Stomach (tissue), 4 donors: ENCODE results near the gene ARHGEF2.

Source experiments
- CTCF ChIP-seq, 7 experiments: fragments of 450-650 bp in 4 of 7; fragments of 200-600 bp in 3 of 7; sonication (generic) in 3 of 7; IDR thresholded peaks; one replicate each; pipeline ENCODE4 v1.5.1; 2016 to 2019; ENCODE audit warnings: antibody characterized with exemption in 7 of 7, control low read depth in 2 of 7, mild to moderate bottlenecking in 1 of 7
- EP300 ChIP-seq: sonication (generic); formaldehyde crosslinking; IDR thresholded peaks from one replicate; pipeline ENCODE4 v1.6.1; 2017; ENCODE audit warnings: antibody characterized with exemption
- POLR2A ChIP-seq, 4 donors: fragments of 450-650 bp; IDR thresholded peaks; one replicate each; pipeline ENCODE4 v1.6.1; 2016; ENCODE audit warnings: antibody characterized with exemption in 4 of 4, control low read depth in 2 of 4, mild to moderate bottlenecking in 1 of 4, moderate library complexity in 1 of 4
- POLR2AphosphoS5 ChIP-seq, 3 donors: sonication (generic); formaldehyde crosslinking; IDR thresholded peaks; one replicate each; pipeline ENCODE4 v1.6.1; 2016; ENCODE audit warnings: antibody characterized with exemption in 3 of 3

GRCh38 chr1:155964193-155964592 lies 14.2 kb downstream of the ARHGEF2 start:
- no peak for TF ChIP-seq POLR2A (IDR thresholded peaks at IDR 0.05)
- TF ChIP-seq CTCF (IDR thresholded peaks at IDR 0.05), result no peak
- no peak for TF ChIP-seq POLR2AphosphoS5 (IDR thresholded peaks at IDR 0.05)
- TF ChIP-seq EP300, result no peak
